Measurements from ENCODE around the gene RAF1. TPM values are rescaled to one million over a fixed set of nuclear protein-coding genes. Genes with fewer than 3 reads are reported as not detected.

The RAF1 gene
- total and polyA plus RNA-seq, 2 of the 8 experiments (the other 6 are each of a cell fraction or from before 2014, with no cell fraction given), result 103 to 118 TPM

GRCh38 chr3:12705374-12705926 is 41.5 kb upstream of the RAF1 start:
- H3K4me1 ChIP-seq (replicated peaks in 1 of 4; ENCODE audit: control insufficient read depth in 3 of 4, insufficient read depth in 4 of 4, low read length in 3 of 4), result peaks cover 0 to 4% (median 0%) of the 10 kb centered on the region in 4 experiments; a peak in 2 of 7 replicates
- DNase-seq (ENCODE audit: low read depth in 1 of 2, low spot score in 2 of 2) (no peak), FAIRE-seq (no peak)
- no peaks in the 10 kb centered on the region for H3K9me3 ChIP-seq (ENCODE audit: insufficient read depth in 2 of 2, low read depth in 1 of 2, low read length in 1 of 2)
- H2BK15ac ChIP-seq (ENCODE audit: low read length), result no peak overlapping the region
- no peak overlapping the region for H3K18ac ChIP-seq (ENCODE audit: extremely low read depth, low read length)
- no peak overlapping the region for H4K5ac ChIP-seq (ENCODE audit: insufficient read length, low read depth, low read length)
- H3K23me2 ChIP-seq (ENCODE audit: low read depth, low read length), result no peaks in the 10 kb centered on the region
- no peak overlapping the region for H3K56ac ChIP-seq (replicated peaks; ENCODE audit: insufficient read length, low read depth, low read length)
- no peak overlapping the region for H4K8ac ChIP-seq (ENCODE audit: extremely low read depth, insufficient read depth, low read length)
- H3K4ac ChIP-seq (replicated peaks; ENCODE audit: insufficient read length, low read depth, low read length), result no peak overlapping the region
- 88% methylated on average over 6 of the region's 6 CpGs; no CpG with 5 or more reads in 1 of the 2 experiments for WGBS, 2 experiments (ENCODE audit: extremely low coverage in 1 of 2, insufficient coverage in 1 of 2, insufficient read length in 1 of 2, insufficient replicate concordance in 2 of 2, low coverage in 1 of 2, low lambda C conversion rate in 2 of 2, missing lambda C conversion rate in 1 of 2)
- no peak overlapping the region for H3K4me2 ChIP-seq (ENCODE audit: insufficient read depth in 1 of 2, low read depth in 2 of 2, low read length in 2 of 2)
- H3K23ac ChIP-seq (ENCODE audit: insufficient read length), result no peak overlapping the region
- no peak overlapping the region for H2BK12ac ChIP-seq (ENCODE audit: low read depth, low read length)
- no peak overlapping the region for H3K4me3 ChIP-seq (ENCODE audit: extremely low read depth in 1 of 4, insufficient read depth in 2 of 4, low read depth in 3 of 4, low read length in 4 of 4)
- H3K9ac ChIP-seq (replicated peaks in 1 of 4; ENCODE audit: extremely low read depth in 1 of 4, low read depth in 3 of 4, low read length in 3 of 4), result no peak overlapping the region
- TF ChIP-seq RFX5 (IDR thresholded peaks at IDR 0.05; ENCODE audit: borderline replicate concordance, low read depth, low read length), result no peak
- TF ChIP-seq RNF2 (IDR thresholded peaks at IDR 0.05; ENCODE audit: borderline replicate concordance, low read depth, low read length, missing control alignments, poor library complexity, severe bottlenecking), result no peak
- no peak for TF ChIP-seq MAFK (IDR thresholded peaks at IDR 0.05; ENCODE audit: low read depth, low read length)
- no peak for TF ChIP-seq RBBP5 (IDR thresholded peaks at IDR 0.05; ENCODE audit: borderline replicate concordance, low read depth, low read length)
- no peak for TF ChIP-seq JUND (IDR thresholded peaks at IDR 0.05; ENCODE audit: low read length)
- no peak for TF ChIP-seq KDM4A (IDR thresholded peaks at IDR 0.05; ENCODE audit: low read depth, low read length, severe bottlenecking)
- no peak overlapping the region for H3K27ac ChIP-seq (ENCODE audit: low read depth, low read length)
- H4K91ac ChIP-seq (replicated peaks; ENCODE audit: insufficient read length, low read length), result no peak overlapping the region
- no peaks in the 10 kb centered on the region for H3K79me1 ChIP-seq (ENCODE audit: low read depth, low read length)
- H4K20me1 ChIP-seq (replicated peaks in 1 of 2; ENCODE audit: control insufficient read depth in 1 of 2, insufficient read depth in 2 of 2, low read length in 2 of 2), result no peaks in the 10 kb centered on the region
- no peak overlapping the region for H2BK20ac ChIP-seq (ENCODE audit: low read length)
- H3K79me2 ChIP-seq (ENCODE audit: control insufficient read depth in 1 of 2, insufficient read depth in 2 of 2, low read length in 2 of 2), result no peaks in the 10 kb centered on the region
- H3K27me3 ChIP-seq (replicated peaks in 1 of 4; ENCODE audit: control insufficient read depth in 3 of 4, extremely low read depth in 1 of 4, insufficient read depth in 3 of 4, low read length in 3 of 4), result no peaks in the 10 kb centered on the region
- ChIA-PET POLR2A (ENCODE audit: partially characterized antibody) (interaction anchor here (0.8 kb wide), 2 partner anchors 55 to 107 kb away, joined by 3 read pairs; no protein-coding TSS in a partner anchor), CTCF (ENCODE audit: partially characterized antibody) (interaction anchor here (0.5 to 4.9 kb wide), 25 partner anchors 7 to 290 kb away, joined by 3 to 29 read pairs (median 5); partner anchors contain the start of gene RPL32)
- H2AK5ac ChIP-seq (ENCODE audit: low read depth, low read length), result no peak overlapping the region
- H2AFZ ChIP-seq (ENCODE audit: low read length), result no peak overlapping the region
- no peak overlapping the region for H3K14ac ChIP-seq (ENCODE audit: insufficient read length)
- no peak overlapping the region for H2BK120ac ChIP-seq (replicated peaks; ENCODE audit: low read depth, low read length)
- H3K36me3 ChIP-seq (ENCODE audit: control insufficient read depth in 2 of 4, insufficient read depth in 4 of 4, low read length in 3 of 4), result no peaks in the 10 kb centered on the region
- H2BK5ac ChIP-seq (ENCODE audit: low read depth, low read length), result no peak overlapping the region
